Transverse colon (tissue), 4 donors: ENCODE results near the gene SHOC1. TPM values are rescaled to one million over a fixed set of nuclear protein-coding genes. Genes with fewer than 3 reads are reported as not detected.

Experiments used
- DNase-seq: peaks from one replicate; pipeline ENCODE4 v3.0.0-alpha.2; 2019
- H3K27ac ChIP-seq, 4 donors: fragments of 200-600 bp; sonication (generic); 2 replicates each; pipeline ENCODE4 v1.5.1; 2016 to 2018; ENCODE audit warnings: inconsistent platforms in 4 of 4
- H3K27me3 ChIP-seq: fragments of 200-600 bp; sonication (generic); 2 replicates; pipeline ENCODE4 v1.5.1; 2017; ENCODE audit warnings: inconsistent platforms
- H3K36me3 ChIP-seq, 4 donors: fragments of 200-600 bp; sonication (generic); 2 replicates each; pipeline ENCODE4 v1.5.1; 2017 to 2019; ENCODE audit warnings: inconsistent platforms in 4 of 4
- H3K4me1 ChIP-seq, 4 donors: fragments of 200-600 bp; sonication (generic); 2 replicates each; pipeline ENCODE4 v1.5.1; 2017 to 2020; ENCODE audit warnings: inconsistent platforms in 4 of 4
- H3K4me3 ChIP-seq, 4 donors: fragments of 200-600 bp; sonication (generic); 1 replicate in 1 of 4; 2 replicates in 3 of 4; pipeline versions ENCODE4 v1.5.1 to v1.6.1; 2017 to 2019; ENCODE audit warnings: inconsistent platforms in 4 of 4
- H3K9me3 ChIP-seq, 2 donors: fragments of 200-600 bp; sonication (generic); 2 replicates each; pipeline ENCODE4 v1.5.1; 2017 to 2019; ENCODE audit warnings: inconsistent platforms in 2 of 2
- EP300 ChIP-seq: sonication (generic); formaldehyde crosslinking; IDR thresholded peaks from one replicate; pipeline ENCODE4 v1.6.1; 2017; ENCODE audit warnings: antibody characterized with exemption, low read depth
- POLR2A ChIP-seq: fragments of 450-650 bp; IDR thresholded peaks from one replicate; pipeline ENCODE4 v1.6.1; 2016; ENCODE audit warnings: antibody characterized with exemption, mild to moderate bottlenecking, moderate library complexity
- POLR2AphosphoS5 ChIP-seq, 3 donors: sonication (generic); formaldehyde crosslinking; IDR thresholded peaks; one replicate each; pipeline ENCODE4 v1.6.1; 2016; ENCODE audit warnings: antibody characterized with exemption in 3 of 3
- WGBS, 2 donors: methylation state at CpG; one replicate each; pipeline ENCODE4 v1.1.5; 2018; ENCODE audit warnings: low coverage in 1 of 2; 5-methylcytosine and 5-hydroxymethylcytosine counted together
- in situ Hi-C, 4 donors: fragments of 200-750 bp; cut with MboI; loops; one replicate each; pipeline versions ENCODE4 v1.15.0 to v1.15.1; 2017; ENCODE audit warnings: low sequenced_read_pairs in 3 of 4, low pct_ligation_motif_present in 1 of 4, low pct_unique_long_range_greater_than_20kb in 1 of 4
- intact Hi-C: fragments of 100-400 bp; cut with DNase I; formaldehyde crosslinking; loops from one replicate; pipeline ENCODE4 v1.15.1; 2023; ENCODE audit warnings: low total_unique reads
- total RNA-seq, 4 donors: library from RNA; depleted of rRNA; stranded (reverse); fragments of >200 nt; gene quantifications; one replicate each; pipeline ENCODE4 v1.1.0, GENCODE V29; 2016
- TF ChIP-seq, protein P1 (sequence below), 5 experiments: fragments of 200-600 bp in 3 of 5; fragments of 450-650 bp in 2 of 5; sonication (generic) in 3 of 5; IDR thresholded peaks; 1 replicate in 2 of 5; 2 replicates in 3 of 5; pipeline ENCODE4 v1.5.1; 2016 to 2017; ENCODE audit warnings: antibody characterized with exemption in 5 of 5, inconsistent platforms in 3 of 5, mild to moderate bottlenecking in 2 of 5, moderate library complexity in 1 of 5

Gene SHOC1
- total RNA-seq, 4 donors from 2014 or later = not detected

DNA sequence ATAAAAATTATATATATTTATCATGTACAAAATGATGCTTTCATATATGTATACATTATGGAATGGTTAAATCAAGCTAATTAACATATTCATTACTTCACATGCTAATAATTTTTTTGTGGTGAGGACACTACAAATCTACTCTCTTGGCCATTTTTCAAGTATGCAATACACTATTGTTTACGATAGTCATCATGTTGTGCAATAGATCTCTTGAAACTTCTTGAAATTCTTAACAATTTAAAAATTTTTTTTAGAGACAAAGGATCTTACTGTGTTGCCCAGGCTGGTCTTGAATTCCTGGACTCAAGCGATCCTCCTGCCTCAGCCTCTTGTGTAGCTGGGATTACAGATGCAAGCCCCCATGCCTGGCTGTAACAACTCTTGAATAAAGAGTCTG is 45.2 kb upstream of the SHOC1 start:
- no peak for DNase-seq
- H3K4me1 ChIP-seq = peaks cover 0 to 16% (median 5%) of the 10 kb centered on the region in 4 donors
- H3K36me3 ChIP-seq = no peaks in the 10 kb centered on the region
- no peaks in the 10 kb centered on the region for H3K27me3 ChIP-seq
- H3K4me3 ChIP-seq = no peak overlapping the region
- in situ Hi-C loops = no loop called here
- H3K27ac ChIP-seq = no peak overlapping the region
- WGBS, 2 donors = 73 to 85% methylated on average over 2 of the region's 2 CpGs
- TF ChIP-seq EP300 (no peak), POLR2AphosphoS5 (IDR thresholded peaks at IDR 0.05) (no peak), POLR2A (no peak)
- TF ChIP-seq, protein P1, sequence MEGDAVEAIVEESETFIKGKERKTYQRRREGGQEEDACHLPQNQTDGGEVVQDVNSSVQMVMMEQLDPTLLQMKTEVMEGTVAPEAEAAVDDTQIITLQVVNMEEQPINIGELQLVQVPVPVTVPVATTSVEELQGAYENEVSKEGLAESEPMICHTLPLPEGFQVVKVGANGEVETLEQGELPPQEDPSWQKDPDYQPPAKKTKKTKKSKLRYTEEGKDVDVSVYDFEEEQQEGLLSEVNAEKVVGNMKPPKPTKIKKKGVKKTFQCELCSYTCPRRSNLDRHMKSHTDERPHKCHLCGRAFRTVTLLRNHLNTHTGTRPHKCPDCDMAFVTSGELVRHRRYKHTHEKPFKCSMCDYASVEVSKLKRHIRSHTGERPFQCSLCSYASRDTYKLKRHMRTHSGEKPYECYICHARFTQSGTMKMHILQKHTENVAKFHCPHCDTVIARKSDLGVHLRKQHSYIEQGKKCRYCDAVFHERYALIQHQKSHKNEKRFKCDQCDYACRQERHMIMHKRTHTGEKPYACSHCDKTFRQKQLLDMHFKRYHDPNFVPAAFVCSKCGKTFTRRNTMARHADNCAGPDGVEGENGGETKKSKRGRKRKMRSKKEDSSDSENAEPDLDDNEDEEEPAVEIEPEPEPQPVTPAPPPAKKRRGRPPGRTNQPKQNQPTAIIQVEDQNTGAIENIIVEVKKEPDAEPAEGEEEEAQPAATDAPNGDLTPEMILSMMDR (IDR thresholded peaks at IDR 0.05) = no peak
- intact Hi-C loops = no loop called here
- H3K9me3 ChIP-seq = no peaks in the 10 kb centered on the region

- Histone ChIP-seq H3K4me1 (peaks cover 0 to 16% (median 5%) of the 10 kb centered on the region in 4 donors), H3K27ac (peak overlapping the region in 2 of 4 donors; percentile 2 to 47), H3K36me3 (no peaks in the 10 kb centered on the region), H3K9me3 (no peaks in the 10 kb centered on the region), H3K27me3 (no peaks in the 10 kb centered on the region), H3K4me3 (no peak overlapping the region)
- DNase-seq = no peak
- intact Hi-C loops = no loop called here
- 40 to 55% methylated on average over 1 to 6 of the region's 6 CpGs for WGBS, 2 donors
- no peak for TF ChIP-seq POLR2A
- no peak for TF ChIP-seq EP300
- TF ChIP-seq, protein P1 (IDR thresholded peaks at IDR 0.05) = no peak
- TF ChIP-seq POLR2AphosphoS5 (IDR thresholded peaks at IDR 0.05) = no peak
- in situ Hi-C loops = no loop called here
Observed at GRCh38 chr9:111839387-111839786, 44.6 kb upstream of the SHOC1 start.

- in situ Hi-C loops = no loop called here
- WGBS, 2 donors = 58 to 59% methylated on average over 2 of the region's 2 CpGs
- Histone ChIP-seq H3K9me3 (no peaks in the 10 kb centered on the region), H3K4me1 (peaks cover 0 to 16% (median 5%) of the 10 kb centered on the region in 4 donors), H3K36me3 (no peaks in the 10 kb centered on the region), H3K4me3 (no peak overlapping the region), H3K27ac (peak overlapping the region in 1 of 4 donors; percentile 47), H3K27me3 (no peaks in the 10 kb centered on the region)
- no peak for TF ChIP-seq POLR2AphosphoS5 (IDR thresholded peaks at IDR 0.05)
- TF ChIP-seq POLR2A = no peak
- no peak for TF ChIP-seq EP300
- TF ChIP-seq, protein P1 (IDR thresholded peaks at IDR 0.05) = no peak
- intact Hi-C loops = no loop called here
- DNase-seq = no peak
Observed at GRCh38 chr9:111838439-111838838, 43.7 kb upstream of the SHOC1 start.

DNA sequence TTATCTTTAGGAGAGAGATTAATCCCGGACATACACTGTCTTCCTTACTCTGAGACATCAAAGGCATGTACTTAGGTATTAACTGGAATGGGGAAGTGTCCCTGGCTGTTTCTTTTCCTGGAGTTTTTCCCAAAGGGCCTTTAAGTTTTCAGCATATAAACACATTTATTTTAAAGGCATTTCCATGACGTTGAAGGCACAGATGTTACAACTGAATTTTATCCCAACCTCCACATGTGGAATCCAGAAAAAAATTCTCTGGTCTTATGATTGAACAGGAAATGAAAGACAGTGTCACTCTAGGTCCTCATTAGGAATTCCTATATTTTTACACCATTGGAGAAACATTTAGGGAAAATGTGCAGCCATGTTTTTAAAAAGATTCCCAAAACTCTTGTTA is 41.6 kb upstream of the SHOC1 start:
- Histone ChIP-seq H3K9me3 (no peaks in the 10 kb centered on the region), H3K27ac (no peak overlapping the region), H3K4me1 (peaks cover 0 to 16% (median 5%) of the 10 kb centered on the region in 4 donors), H3K27me3 (no peaks in the 10 kb centered on the region), H3K4me3 (no peak overlapping the region), H3K36me3 (no peaks in the 10 kb centered on the region)
- no peak for DNase-seq
- intact Hi-C loops = no loop called here
- TF ChIP-seq, protein P1 (IDR thresholded peaks at IDR 0.05) = no peak
- TF ChIP-seq POLR2A = no peak
- no peak for TF ChIP-seq EP300
- no peak for TF ChIP-seq POLR2AphosphoS5 (IDR thresholded peaks at IDR 0.05)
- in situ Hi-C loops = no loop called here
- WGBS, 2 donors = 48 to 50% methylated on average over 1 to 2 of the region's 2 CpGs
